ENCODE data around the gene CST9. TPM values are rescaled to one million over a fixed set of nuclear protein-coding genes. Genes with fewer than 3 reads are reported as not detected.

CST9 gene
- total RNA-seq, 4 donors from 2014 or later, result not detected

DNA sequence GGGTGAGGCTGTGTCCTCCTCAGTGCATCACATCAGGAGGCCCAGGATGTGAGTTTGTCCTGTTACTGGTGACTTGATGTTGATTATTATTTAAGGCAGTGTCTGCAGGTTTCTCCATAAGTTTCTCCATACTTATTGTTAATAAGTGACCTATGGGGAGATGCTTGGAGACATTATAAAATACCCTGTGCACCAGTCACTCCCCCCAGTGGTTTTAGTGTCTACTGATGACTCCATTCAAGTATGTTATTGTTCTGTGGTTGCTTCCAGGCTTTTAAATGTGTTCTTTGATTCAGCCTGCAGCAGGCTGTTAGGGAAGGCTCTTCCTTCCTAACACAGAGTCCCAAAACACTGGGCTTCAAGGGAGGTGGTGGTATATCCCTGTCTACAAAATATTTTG is 46.7 kb upstream of the CST9 start:
- TF ChIP-seq, protein P1, sequence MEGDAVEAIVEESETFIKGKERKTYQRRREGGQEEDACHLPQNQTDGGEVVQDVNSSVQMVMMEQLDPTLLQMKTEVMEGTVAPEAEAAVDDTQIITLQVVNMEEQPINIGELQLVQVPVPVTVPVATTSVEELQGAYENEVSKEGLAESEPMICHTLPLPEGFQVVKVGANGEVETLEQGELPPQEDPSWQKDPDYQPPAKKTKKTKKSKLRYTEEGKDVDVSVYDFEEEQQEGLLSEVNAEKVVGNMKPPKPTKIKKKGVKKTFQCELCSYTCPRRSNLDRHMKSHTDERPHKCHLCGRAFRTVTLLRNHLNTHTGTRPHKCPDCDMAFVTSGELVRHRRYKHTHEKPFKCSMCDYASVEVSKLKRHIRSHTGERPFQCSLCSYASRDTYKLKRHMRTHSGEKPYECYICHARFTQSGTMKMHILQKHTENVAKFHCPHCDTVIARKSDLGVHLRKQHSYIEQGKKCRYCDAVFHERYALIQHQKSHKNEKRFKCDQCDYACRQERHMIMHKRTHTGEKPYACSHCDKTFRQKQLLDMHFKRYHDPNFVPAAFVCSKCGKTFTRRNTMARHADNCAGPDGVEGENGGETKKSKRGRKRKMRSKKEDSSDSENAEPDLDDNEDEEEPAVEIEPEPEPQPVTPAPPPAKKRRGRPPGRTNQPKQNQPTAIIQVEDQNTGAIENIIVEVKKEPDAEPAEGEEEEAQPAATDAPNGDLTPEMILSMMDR (IDR thresholded peaks at IDR 0.05 in 4 of 5, conservative IDR thresholded peaks at IDR 0.05 in 1 of 5), result no peak
- no peak for TF ChIP-seq POLR2A (IDR thresholded peaks at IDR 0.05)
- intact Hi-C loops (cut with DNase I; ENCODE audit: low total_unique reads) (no loop called here), in situ Hi-C loops (cut with MboI; ENCODE audit: low sequenced_read_pairs in 4 of 4) (no loop called here)
- Histone ChIP-seq H3K27ac (no peak overlapping the region), H3K27me3 (no peaks in the 10 kb centered on the region), H3K36me3 (no peaks in the 10 kb centered on the region), H3K4me1 (peaks cover 0 to 8% of the 10 kb centered on the region in 2 donors), H3K9me3 (no peaks in the 10 kb centered on the region), H3K4me3 (no peak overlapping the region)
- DNase-seq (no peak), ATAC-seq (no peak)

DNA sequence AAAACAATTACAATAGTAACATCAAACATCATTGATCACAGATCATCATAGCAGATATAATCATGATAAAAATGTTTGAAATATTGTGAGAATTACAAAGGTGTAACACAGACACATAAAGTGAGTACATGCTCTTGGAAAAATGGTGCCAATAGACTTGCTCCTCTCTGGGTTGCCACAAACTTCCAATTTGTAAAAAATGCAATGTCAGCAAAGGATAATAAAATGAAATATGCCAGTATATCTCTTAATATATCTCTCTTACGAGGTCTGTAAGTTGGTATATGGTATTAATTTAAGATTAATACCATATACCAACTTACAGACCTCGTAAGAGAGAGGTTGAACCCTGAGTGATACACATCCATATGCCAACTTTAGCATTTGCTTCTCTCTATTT is 45.4 kb upstream of the CST9 start:
- H3K36me3 ChIP-seq, result no peaks in the 10 kb centered on the region
- no peaks in the 10 kb centered on the region for H3K9me3 ChIP-seq
- in situ Hi-C loops (cut with MboI; ENCODE audit: low sequenced_read_pairs in 4 of 4), result no loop called here
- H3K4me3 ChIP-seq, result no peak overlapping the region
- intact Hi-C loops (cut with DNase I; ENCODE audit: low total_unique reads), result no loop called here
- TF ChIP-seq, protein P1 (IDR thresholded peaks at IDR 0.05 in 4 of 5, conservative IDR thresholded peaks at IDR 0.05 in 1 of 5), result no peak
- no peak for TF ChIP-seq POLR2A (IDR thresholded peaks at IDR 0.05)
- no peak overlapping the region for H3K27ac ChIP-seq
- peaks cover 0 to 8% of the 10 kb centered on the region in 2 donors for H3K4me1 ChIP-seq
- no peaks in the 10 kb centered on the region for H3K27me3 ChIP-seq
- DNase-seq, result no peak
- ATAC-seq, result no peak

DNA sequence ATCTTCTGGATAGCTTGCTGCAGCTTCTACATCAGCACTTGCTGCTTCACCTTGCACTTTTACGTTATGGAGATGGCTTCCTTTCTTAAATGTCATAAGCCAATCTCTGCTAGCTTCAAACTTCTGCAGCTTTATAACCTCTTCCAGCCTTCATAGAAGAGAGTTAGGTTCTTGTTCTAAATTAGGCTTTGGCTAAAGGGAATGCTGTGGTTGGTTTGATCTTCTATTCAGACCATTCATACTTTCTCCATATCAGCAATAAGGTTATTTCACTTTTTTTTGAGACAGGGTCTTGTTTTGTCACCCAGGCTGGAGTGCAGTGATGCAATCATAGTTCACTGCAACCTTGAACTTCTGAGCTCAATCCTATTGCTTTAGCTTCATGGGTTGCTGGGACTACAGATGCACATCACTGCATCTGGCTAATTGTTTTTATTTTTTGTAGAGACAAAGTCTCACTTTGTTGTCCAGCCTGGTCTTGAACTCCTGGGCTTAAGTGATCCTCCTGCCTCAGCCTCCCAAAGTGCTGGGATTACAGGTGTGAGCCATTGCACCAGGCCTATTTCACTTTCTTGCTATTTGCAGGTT is 44.2 kb upstream of the CST9 start:
- DNase-seq, result no peak
- intact Hi-C loops (cut with DNase I; ENCODE audit: low total_unique reads) (no loop called here), in situ Hi-C loops (cut with MboI; ENCODE audit: low sequenced_read_pairs in 4 of 4) (loop anchor here (25.0 kb wide), 3 partner anchors 488 to 1412 kb away; partner anchors contain the start of genes ACSS1 (in 2 of the 4) and APMAP (in 1 of the 4))
- TF ChIP-seq, protein P1 (IDR thresholded peaks at IDR 0.05 in 4 of 5, conservative IDR thresholded peaks at IDR 0.05 in 1 of 5), result no peak
- TF ChIP-seq POLR2A (IDR thresholded peaks at IDR 0.05), result no peak
- Histone ChIP-seq H3K36me3 (no peaks in the 10 kb centered on the region), H3K4me1 (peaks cover 0 to 8% of the 10 kb centered on the region in 2 donors), H3K27ac (no peak overlapping the region), H3K27me3 (no peaks in the 10 kb centered on the region), H3K4me3 (no peak overlapping the region), H3K9me3 (no peaks in the 10 kb centered on the region)
- no peak for ATAC-seq

DNA sequence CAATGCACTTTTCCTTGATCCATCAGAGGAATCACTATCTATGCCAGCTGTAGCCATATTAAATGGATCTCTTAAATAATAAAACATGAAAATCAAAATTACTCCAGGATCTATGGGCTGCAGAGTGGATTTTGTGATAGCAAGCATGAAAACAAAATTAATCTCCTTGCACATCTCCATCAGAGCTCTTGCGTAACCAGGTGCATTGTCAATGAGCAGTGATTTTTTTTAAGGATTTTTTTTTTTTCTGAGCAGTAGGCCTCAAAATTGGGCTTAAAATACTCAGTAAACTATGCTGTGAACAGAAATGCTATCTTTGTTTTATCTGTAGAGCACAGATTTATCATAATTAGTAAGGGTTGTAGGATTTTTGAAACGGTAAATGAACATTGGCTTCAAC is 43.5 kb upstream of the CST9 start:
- H3K36me3 ChIP-seq, result no peaks in the 10 kb centered on the region
- intact Hi-C loops (cut with DNase I; ENCODE audit: low total_unique reads) (no loop called here), in situ Hi-C loops (cut with MboI; ENCODE audit: low sequenced_read_pairs in 4 of 4) (loop anchor here (25.0 kb wide), 3 partner anchors 487 to 1413 kb away; partner anchors contain the start of genes ACSS1 (in 2 of the 4) and APMAP (in 1 of the 4))
- ATAC-seq (no peak), DNase-seq (no peak)
- no peaks in the 10 kb centered on the region for H3K9me3 ChIP-seq
- no peak overlapping the region for H3K4me3 ChIP-seq
- H3K4me1 ChIP-seq, result peaks cover 0 to 5% of the 10 kb centered on the region in 2 donors
- H3K27me3 ChIP-seq, result no peaks in the 10 kb centered on the region
- no peak for TF ChIP-seq POLR2A (IDR thresholded peaks at IDR 0.05)
- TF ChIP-seq, protein P1 (IDR thresholded peaks at IDR 0.05 in 4 of 5, conservative IDR thresholded peaks at IDR 0.05 in 1 of 5), result no peak
- H3K27ac ChIP-seq, result no peak overlapping the region

Measured in gastrocnemius medialis (tissue), 4 donors.